ENCODE measurements around the gene NEMP2. TPM values are rescaled to one million over a fixed set of nuclear protein-coding genes. Genes with fewer than 3 reads are reported as not detected.

The NEMP2 gene
- total and polyA plus RNA-seq, 2 of the 4 experiments (the other 2 are of a cell fraction): 1.1 to 1.3 TPM

DNA sequence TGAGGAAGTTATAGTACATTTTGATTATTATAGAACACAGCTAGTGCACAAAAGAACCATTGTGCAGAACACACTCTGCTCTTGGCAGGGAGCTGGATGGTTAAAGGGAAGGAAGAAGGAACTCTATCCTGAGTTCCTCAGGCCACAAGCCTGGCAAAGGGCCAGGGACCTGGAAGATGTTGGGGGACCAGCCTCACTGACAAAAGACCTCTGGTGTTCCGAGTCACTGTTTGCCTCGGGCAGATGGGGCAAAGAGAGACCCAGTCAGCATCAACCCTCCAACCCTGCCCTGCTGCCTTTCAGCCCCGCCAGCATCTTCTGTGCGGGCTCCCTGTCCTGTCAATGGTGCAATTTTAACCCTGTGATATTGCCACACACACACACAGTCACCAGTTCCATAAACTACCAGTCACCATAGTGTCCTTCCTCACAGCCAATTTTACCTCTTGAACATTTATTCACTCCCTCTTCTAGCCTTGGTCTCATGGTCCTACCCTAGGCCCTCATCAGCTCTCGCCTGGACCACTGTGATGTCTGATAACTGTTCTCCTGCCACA, 21.9 kb downstream of the NEMP2 start:
- TF ChIP-seq MXI1 (IDR thresholded peaks at IDR 0.05; ENCODE audit: borderline replicate concordance, low read depth, low read length) (no peak), RCOR1 (IDR thresholded peaks at IDR 0.05; ENCODE audit: insufficient replicate concordance, low read length) (no peak)
- H4K5ac ChIP-seq (ENCODE audit: low read depth, low read length): no peak overlapping the region
- no peak overlapping the region for H2AFZ ChIP-seq (replicated peaks; ENCODE audit: low read length, poor library complexity)
- no peaks in the 10 kb centered on the region for H3K4me1 ChIP-seq (ENCODE audit: control insufficient read depth, insufficient read depth, low read length)
- 0 out of 2 replicates have a peak, but pooled peaks cover 3% of the 10 kb centered on the region for H3K9me1 ChIP-seq (ENCODE audit: insufficient read depth, low read length)
- POLR2A ChIA-PET (ENCODE audit: unreplicated experiment): no interaction called here
- dilution Hi-C loops (cut with HindIII; ENCODE audit: low sequenced_read_pairs, unreplicated experiment): no loop called here
- H2BK20ac ChIP-seq (ENCODE audit: low read depth, low read length): no peak overlapping the region
- no peak overlapping the region for H2AK9ac ChIP-seq (replicated peaks; ENCODE audit: low read depth, low read length, poor library complexity)
- no peak overlapping the region for H3K23ac ChIP-seq (ENCODE audit: low read depth, low read length)
- no peak overlapping the region for H3K56ac ChIP-seq (ENCODE audit: extremely low read depth, insufficient read depth, low read length)
- H4K91ac ChIP-seq (ENCODE audit: insufficient read depth, low read depth, low read length): no peak overlapping the region
- no peaks in the 10 kb centered on the region for H3K9me3 ChIP-seq (ENCODE audit: control insufficient read depth, insufficient read depth, low read length)
- intact Hi-C loops (cut with micrococcal nuclease): no loop called here
- H2BK5ac ChIP-seq (ENCODE audit: low read depth, low read length, poor library complexity, severe bottlenecking): no peak overlapping the region
- no peak for ATAC-seq (ENCODE audit: low read depth)
- no peak overlapping the region for H3K14ac ChIP-seq (replicated peaks; ENCODE audit: low read depth, low read length)
- CTCF ChIA-PET: no interaction called here
- BruUV-seq (replicated peaks): no TSS peak
- H3K36me3 ChIP-seq (ENCODE audit: control insufficient read depth, insufficient read depth, low read length): 0 out of 2 replicates have a peak, but pooled peaks cover 3% of the 10 kb centered on the region
- no peak for DNase-seq
- in situ Hi-C loops (cut with MboI; ENCODE audit: low sequenced_read_pairs): no loop called here
- H3K18ac ChIP-seq (ENCODE audit: low read depth, low read length): no peak overlapping the region
- no peak overlapping the region for H2AK5ac ChIP-seq (ENCODE audit: low read depth, low read length)
- H4K8ac ChIP-seq (ENCODE audit: low read depth in 2 of 2, low read length in 2 of 2): no peak overlapping the region
- no peak overlapping the region for H2BK120ac ChIP-seq (ENCODE audit: low read depth, low read length)
- no peak overlapping the region for H3K4me2 ChIP-seq (ENCODE audit: low read depth, low read length)
- no peaks in the 10 kb centered on the region for H3K79me1 ChIP-seq (ENCODE audit: low read depth in 1 of 2, low read length in 2 of 2)
- H3K27me3 ChIP-seq (ENCODE audit: control insufficient read depth, insufficient read depth, low read length): no peaks in the 10 kb centered on the region
- no peak overlapping the region for H2BK15ac ChIP-seq (ENCODE audit: low read depth, low read length)
- H4K20me1 ChIP-seq (ENCODE audit: insufficient read depth, low read length): no peaks in the 10 kb centered on the region
- H3K4ac ChIP-seq (ENCODE audit: low read depth, low read length): no peak overlapping the region; the same call in 1 of the 2 replicates
- WGBS, 2 experiments (ENCODE audit: extremely low coverage in 2 of 2, insufficient read length in 1 of 2): 65% methylated on average over 4 of the region's 5 CpGs; no CpG with 5 or more reads in 1 of the 2 experiments
- H3K4me3 ChIP-seq (ENCODE audit: insufficient read depth, low read depth, low read length): no peak overlapping the region
- no peak overlapping the region for H3K27ac ChIP-seq (ENCODE audit: insufficient read depth, low read length)
- H3K9ac ChIP-seq (ENCODE audit: low read depth, low read length): no peak overlapping the region
